H9 (cell line): Measurements from ENCODE around the gene METTL21A. TPM values are rescaled to one million over a fixed set of nuclear protein-coding genes. Genes with fewer than 3 reads are reported as not detected.

Source experiments
- DNase-seq: peaks from one replicate; pipeline ENCODE4 v3.0.0-alpha.2; 2017
- H2AFZ ChIP-seq: one replicate; pipeline ENCODE4 v1.6.1; 2013; ENCODE audit warnings: mild to moderate bottlenecking, low read length, control low read depth, moderate library complexity
- H2AK5ac ChIP-seq: 2 replicates; pipeline ENCODE4 v1.6.1; 2013; ENCODE audit warnings: low read length, control low read depth, mixed read lengths; ENCODE audit not compliant: insufficient read length
- H2BK120ac ChIP-seq: one replicate; pipeline ENCODE4 v1.6.1; 2013; ENCODE audit warnings: low read depth, mild to moderate bottlenecking, low read length, control low read depth, inconsistent platforms; ENCODE audit not compliant: poor library complexity, severe bottlenecking
- H2BK12ac ChIP-seq: 2 replicates; pipeline ENCODE4 v1.6.1; 2013; ENCODE audit warnings: low read length, control low read depth, mixed read lengths, low read depth; ENCODE audit not compliant: insufficient read length
- H2BK15ac ChIP-seq: 2 replicates; pipeline ENCODE4 v1.6.1; 2013; ENCODE audit warnings: low read depth, low read length, control low read depth
- H2BK20ac ChIP-seq: one replicate; pipeline ENCODE4 v1.6.1; 2013; ENCODE audit warnings: low read depth, mild to moderate bottlenecking, low read length, control low read depth, inconsistent platforms; ENCODE audit not compliant: poor library complexity, severe bottlenecking
- H2BK5ac ChIP-seq: 2 replicates; pipeline ENCODE4 v1.6.1; 2013; ENCODE audit warnings: low read length, control low read depth, mixed read lengths; ENCODE audit not compliant: insufficient read length
- H3K14ac ChIP-seq: 2 replicates; pipeline ENCODE4 v1.6.1; 2013; ENCODE audit warnings: low read length, control low read depth; ENCODE audit not compliant: insufficient read depth
- H3K18ac ChIP-seq: 2 replicates; pipeline ENCODE4 v1.6.1; 2013; ENCODE audit warnings: low read depth, mild to moderate bottlenecking, mixed read lengths, low read length, control low read depth; ENCODE audit not compliant: insufficient read length
- H3K23ac ChIP-seq: 2 replicates; pipeline ENCODE4 v1.6.1; 2013; ENCODE audit warnings: low read length, control low read depth, mixed read lengths, low read depth; ENCODE audit not compliant: insufficient read length
- H3K23me2 ChIP-seq: 2 replicates; pipeline ENCODE4 v1.6.1; 2013; ENCODE audit warnings: low read depth, mild to moderate bottlenecking, mixed read lengths, low read length, control low read depth; ENCODE audit not compliant: insufficient read length, poor library complexity, severe bottlenecking
- H3K27ac ChIP-seq: 2 replicates; pipeline ENCODE4 v1.5.1; 2013; ENCODE audit warnings: low read length, control low read depth, mixed read lengths, low read depth; ENCODE audit not compliant: insufficient read length
- H3K27me3 ChIP-seq: 2 replicates; pipeline ENCODE4 v1.6.1; 2013; ENCODE audit warnings: low read length, control low read depth, inconsistent platforms; ENCODE audit not compliant: insufficient read depth
- H3K4ac ChIP-seq: 2 replicates; pipeline ENCODE4 v1.6.1; 2013; ENCODE audit warnings: low read depth, mild to moderate bottlenecking, control low read depth, inconsistent platforms, low read length, moderate library complexity
- H3K4me1 ChIP-seq: 2 replicates; pipeline ENCODE4 v1.6.1; 2013; ENCODE audit warnings: low read length, control low read depth, inconsistent platforms; ENCODE audit not compliant: insufficient read depth
- H3K4me2 ChIP-seq: 2 replicates; pipeline ENCODE4 v1.6.1; 2013; ENCODE audit warnings: low read length, control low read depth, mixed read lengths; ENCODE audit not compliant: insufficient read length, insufficient read depth
- H3K56ac ChIP-seq: 2 replicates; pipeline ENCODE4 v1.6.1; 2013; ENCODE audit warnings: low read depth, mild to moderate bottlenecking, mixed read lengths, low read length, control low read depth; ENCODE audit not compliant: insufficient read length
- H3K79me1 ChIP-seq: 2 replicates; pipeline ENCODE4 v1.6.1; 2013; ENCODE audit warnings: low read depth, mild to moderate bottlenecking, moderate library complexity, low read length, control low read depth, inconsistent platforms; ENCODE audit not compliant: insufficient read depth, poor library complexity, severe bottlenecking
- H3K79me2 ChIP-seq: 2 replicates; pipeline ENCODE4 v1.6.1; 2013; ENCODE audit warnings: low read length, control low read depth, inconsistent platforms; ENCODE audit not compliant: insufficient read depth
- H3K9ac ChIP-seq: 2 replicates; pipeline ENCODE4 v1.6.1; 2013; ENCODE audit warnings: low read length, control low read depth, mixed read lengths; ENCODE audit not compliant: insufficient read length; ENCODE audit errors: extremely low read depth
- H3K9me3 ChIP-seq: one replicate; pipeline ENCODE4 v1.6.1; 2013; ENCODE audit warnings: low read depth, low read length, inconsistent platforms; ENCODE audit not compliant: control insufficient read depth
- H3T11ph ChIP-seq: one replicate; pipeline ENCODE4 v1.6.1; 2013; ENCODE audit warnings: mild to moderate bottlenecking, low read length, control low read depth, inconsistent platforms
- H4K20me1 ChIP-seq: one replicate; pipeline ENCODE4 v1.6.1; 2013; ENCODE audit not compliant: control insufficient read depth, insufficient read length, insufficient read depth
- H4K5ac ChIP-seq: 2 replicates; pipeline ENCODE4 v1.6.1; 2013; ENCODE audit warnings: low read depth, mild to moderate bottlenecking, mixed read lengths, low read length, control low read depth; ENCODE audit not compliant: insufficient read length
- H4K8ac ChIP-seq: replicated peaks from 2 replicates; pipeline ENCODE4 v1.6.1; 2013; ENCODE audit warnings: low read length, control low read depth, mixed read lengths, low read depth; ENCODE audit not compliant: insufficient read length
- H4K91ac ChIP-seq: 2 replicates; pipeline ENCODE4 v1.6.1; 2013; ENCODE audit warnings: low read depth, mild to moderate bottlenecking, moderate library complexity, mixed read lengths, low read length, control low read depth; ENCODE audit not compliant: insufficient read length
- H3K27ac Mint-ChIP-seq, 3 experiments: 2 replicates in 2 of 3; 3 replicates in 1 of 3; pipeline ENCODE4 v1.8.0; 2020 to 2021; ENCODE audit warnings: mixed read lengths in 3 of 3, mild to moderate bottlenecking in 1 of 3, moderate library complexity in 1 of 3
- H3K27me3 Mint-ChIP-seq: 2 replicates; pipeline ENCODE4 v1.8.0; 2021; ENCODE audit warnings: low read depth, mild to moderate bottlenecking, moderate library complexity, mixed read lengths
- H3K36me3 Mint-ChIP-seq, 3 experiments: 2 replicates in 2 of 3; 3 replicates in 1 of 3; pipeline ENCODE4 v1.8.0; 2020 to 2021; ENCODE audit warnings: low read depth in 3 of 3, mixed read lengths in 3 of 3; ENCODE audit not compliant: insufficient read depth in 1 of 3
- H3K4me1 Mint-ChIP-seq, 2 experiments: 2 replicates each; pipeline ENCODE4 v1.8.0; 2020; ENCODE audit warnings: mixed read lengths in 2 of 2
- H3K4me3 Mint-ChIP-seq, 2 experiments: 2 replicates in 1 of 2; 3 replicates in 1 of 2; pipeline ENCODE4 v1.8.0; 2020 to 2021; ENCODE audit warnings: mild to moderate bottlenecking in 2 of 2, mixed read lengths in 2 of 2, moderate library complexity in 1 of 2
- H3K9me3 Mint-ChIP-seq, 2 experiments: 2 replicates in 1 of 2; 3 replicates in 1 of 2; pipeline ENCODE4 v1.8.0; 2020; ENCODE audit warnings: mild to moderate bottlenecking in 2 of 2, mixed read lengths in 2 of 2, moderate library complexity in 1 of 2
- total RNA-seq: library from RNA; stranded (reverse); gene quantifications from 2 replicates; pipeline ENCODE4 v1.2.1, GENCODE V29; 2021
- TF ChIP-seq, protein P1 (sequence below): fragments of 200-600 bp; sonication (generic); conservative IDR thresholded peaks from 3 replicates; pipeline ENCODE4 v1.8.0; 2021; ENCODE audit warnings: antibody characterized with exemption, mild to moderate bottlenecking

The METTL21A gene
- total RNA-seq, 1 experiment from 2014 or later: 65.9 TPM

DNA sequence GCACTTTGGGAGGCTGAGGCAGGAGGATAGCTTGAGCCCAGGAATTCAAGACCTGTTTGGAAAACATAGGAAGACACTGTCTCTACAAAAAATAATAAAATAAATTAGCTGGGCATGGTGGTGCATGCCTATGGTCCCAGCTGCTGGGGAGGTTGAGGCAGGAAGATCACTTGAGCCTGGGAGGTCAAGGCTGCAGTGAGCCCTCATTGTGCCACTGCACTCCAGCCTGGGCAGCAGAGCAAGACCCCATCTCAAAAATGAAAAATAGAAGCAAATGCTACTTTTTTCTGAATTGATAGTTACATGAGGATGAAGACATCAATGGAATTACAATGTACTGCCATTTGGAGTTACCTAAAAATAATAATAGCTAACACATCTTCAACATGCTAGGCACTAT, 31.9 kb downstream of the METTL21A start:
- no peak overlapping the region for H3K23ac ChIP-seq
- no peak overlapping the region for H3K27ac ChIP-seq
- H3K4me1 ChIP-seq: no peaks in the 10 kb centered on the region
- DNase-seq: no peak
- no peaks in the 10 kb centered on the region for H3K79me2 ChIP-seq
- H2BK20ac ChIP-seq: no peak overlapping the region
- H3K56ac ChIP-seq: no peak overlapping the region
- H3K4me3 Mint-ChIP-seq: no peak overlapping the region
- TF ChIP-seq, protein P1, sequence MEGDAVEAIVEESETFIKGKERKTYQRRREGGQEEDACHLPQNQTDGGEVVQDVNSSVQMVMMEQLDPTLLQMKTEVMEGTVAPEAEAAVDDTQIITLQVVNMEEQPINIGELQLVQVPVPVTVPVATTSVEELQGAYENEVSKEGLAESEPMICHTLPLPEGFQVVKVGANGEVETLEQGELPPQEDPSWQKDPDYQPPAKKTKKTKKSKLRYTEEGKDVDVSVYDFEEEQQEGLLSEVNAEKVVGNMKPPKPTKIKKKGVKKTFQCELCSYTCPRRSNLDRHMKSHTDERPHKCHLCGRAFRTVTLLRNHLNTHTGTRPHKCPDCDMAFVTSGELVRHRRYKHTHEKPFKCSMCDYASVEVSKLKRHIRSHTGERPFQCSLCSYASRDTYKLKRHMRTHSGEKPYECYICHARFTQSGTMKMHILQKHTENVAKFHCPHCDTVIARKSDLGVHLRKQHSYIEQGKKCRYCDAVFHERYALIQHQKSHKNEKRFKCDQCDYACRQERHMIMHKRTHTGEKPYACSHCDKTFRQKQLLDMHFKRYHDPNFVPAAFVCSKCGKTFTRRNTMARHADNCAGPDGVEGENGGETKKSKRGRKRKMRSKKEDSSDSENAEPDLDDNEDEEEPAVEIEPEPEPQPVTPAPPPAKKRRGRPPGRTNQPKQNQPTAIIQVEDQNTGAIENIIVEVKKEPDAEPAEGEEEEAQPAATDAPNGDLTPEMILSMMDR: no peak
- H2BK15ac ChIP-seq: no peak overlapping the region
- H3K4me1 Mint-ChIP-seq: no peaks in the 10 kb centered on the region
- no peak overlapping the region for H4K91ac ChIP-seq
- no peak overlapping the region for H3K14ac ChIP-seq
- no peak overlapping the region; a peak in 1 of 7 replicates for H3K27ac Mint-ChIP-seq
- no peaks in the 10 kb centered on the region for H3K27me3 Mint-ChIP-seq
- H3T11ph ChIP-seq: no peak overlapping the region
- peaks cover 39 to 80% (median 76%) of the 10 kb centered on the region in 3 experiments for H3K36me3 Mint-ChIP-seq
- no peak overlapping the region for H3K18ac ChIP-seq
- H4K20me1 ChIP-seq: no peaks in the 10 kb centered on the region
- no peak overlapping the region for H2AK5ac ChIP-seq
- no peak overlapping the region for H2AFZ ChIP-seq
- H3K9ac ChIP-seq: no peak overlapping the region
- no peak overlapping the region for H3K4me2 ChIP-seq
- no peaks in the 10 kb centered on the region for H3K9me3 ChIP-seq
- H3K4ac ChIP-seq: no peak overlapping the region
- no peaks in the 10 kb centered on the region for H3K23me2 ChIP-seq
- H4K5ac ChIP-seq: no peak overlapping the region
- H3K27me3 ChIP-seq: no peaks in the 10 kb centered on the region
- no peak overlapping the region for H2BK12ac ChIP-seq
- H2BK5ac ChIP-seq: no peak overlapping the region
- no peaks in the 10 kb centered on the region for H3K79me1 ChIP-seq
- H3K9me3 Mint-ChIP-seq: peaks cover 9 to 12% of the 10 kb centered on the region in 2 experiments; a peak in 3 of 5 replicates
- no peak overlapping the region for H2BK120ac ChIP-seq
- no peak overlapping the region for H4K8ac ChIP-seq
